A549 (cell line): Measurements from ENCODE around the gene TCP11. TPM values are rescaled to one million over a fixed set of nuclear protein-coding genes. Genes with fewer than 3 reads are reported as not detected.

Experiments
- ATAC-seq, 2 experiments: fragments of 200-7000 bp in 1 of 2; fragments of >200 bp in 1 of 2; cut with Nextera tagmentation in 1 of 2; cut with Tn5 transposase in 1 of 2; 3 replicates each; pipeline versions ENCODE4 v1.8.0 to v1.9.1; 2018 to 2020; ENCODE audit warnings: mild to moderate bottlenecking in 1 of 2, moderate library complexity in 1 of 2
- CTCF ChIA-PET: fragments of 300-600 bp; sonication (Branson Sonifier 250); formaldehyde crosslinking; extraction: SDS; loops from one replicate; lab custom pipeline; 2021; ENCODE audit warnings: antibody characterized with exemption, inconsistent platforms; lab: Yijun Ruan, JAX
- POLR2A ChIA-PET: fragments of 350-600 bp; formaldehyde crosslinking; extraction: SDS; loops from one replicate; lab custom pipeline; 2021; ENCODE audit warnings: antibody characterized with exemption, inconsistent platforms; lab: Yijun Ruan, JAX
- DNase-seq, 2 experiments: peaks; one replicate each; pipeline versions ENCODE4 v3.0.0 to v3.0.0-alpha.2; 2011 to 2016; ENCODE audit warnings: low read depth in 1 of 2, low spot score in 1 of 2
- FAIRE-seq: peaks from 2 replicates; lab custom pipeline; 2011; peaks lifted over from hg19 to GRCh38; lab: Jason Lieb, UNC
- H3K27ac ChIP-seq, 2 experiments: fragments of >200 bp; sonication (Bioruptor Twin); formaldehyde crosslinking; 3 replicates each; pipeline ENCODE4 v1.5.1; 2016 to 2017
- H3K4me1 ChIP-seq: fragments of >200 bp; sonication (Bioruptor Twin); formaldehyde crosslinking; 3 replicates; pipeline ENCODE4 v1.6.1; 2016
- H3K4me2 ChIP-seq: fragments of >200 bp; sonication (Bioruptor Twin); formaldehyde crosslinking; 3 replicates; pipeline ENCODE4 v1.6.1; 2016
- H3K4me3 ChIP-seq: fragments of >200 bp; sonication (Bioruptor Twin); formaldehyde crosslinking; 3 replicates; pipeline ENCODE4 v1.5.1; 2016
- H3K9me3 ChIP-seq: fragments of >200 bp; sonication (Bioruptor Twin); formaldehyde crosslinking; 3 replicates; pipeline ENCODE4 v1.6.1; 2016
- CEBPB ChIP-seq, 2 experiments: fragments of >200 bp in 1 of 2; sonication (Bioruptor Twin) in 1 of 2; formaldehyde crosslinking in 1 of 2; IDR thresholded peaks; 2 replicates each; pipeline ENCODE4 v1.6.1; 2012 to 2016
- CTCF ChIP-seq: fragments of >200 bp; sonication (Bioruptor Twin); formaldehyde crosslinking; IDR thresholded peaks from 3 replicates; pipeline ENCODE4 v1.5.1; 2016
- ESRRA ChIP-seq: fragments of 150-350 bp; IDR thresholded peaks from 2 replicates; pipeline ENCODE4 v1.6.1; 2014; ENCODE audit warnings: mild to moderate bottlenecking, low read length, borderline replicate concordance
- FOSB ChIP-seq: fragments of 250-450 bp; sonication (Bioruptor Pico); IDR thresholded peaks from 2 replicates; pipeline ENCODE4 v1.5.0; 2020; ENCODE audit warnings: mild to moderate bottlenecking, moderate library complexity
- FOSL2 ChIP-seq, 2 experiments: fragments of 450-650 bp in 1 of 2; fragments of >200 bp in 1 of 2; sonication (Bioruptor Twin) in 1 of 2; formaldehyde crosslinking; IDR thresholded peaks; 2 replicates each; pipeline versions ENCODE4 v1.5.0 to v1.6.1; 2016 to 2020; ENCODE audit warnings: mild to moderate bottlenecking in 1 of 2, moderate library complexity in 1 of 2
- FOXS1 ChIP-seq: fragments of 250-450 bp; sonication (Bioruptor Pico); IDR thresholded peaks from 2 replicates; pipeline ENCODE4 v1.5.0; 2020; ENCODE audit warnings: mild to moderate bottlenecking, moderate library complexity
- HEYL ChIP-seq: fragments of 250-450 bp; sonication (Bioruptor Pico); IDR thresholded peaks from 2 replicates; pipeline ENCODE4 v1.8.0; 2021; ENCODE audit warnings: mild to moderate bottlenecking, moderate library complexity
- HOXA7 ChIP-seq: fragments of 250-450 bp; sonication (Bioruptor Pico); IDR thresholded peaks from 2 replicates; pipeline ENCODE4 v1.5.0; 2020; ENCODE audit warnings: mild to moderate bottlenecking, moderate library complexity
- JUN ChIP-seq, 2 experiments: fragments of >200 bp; sonication (Bioruptor Twin); formaldehyde crosslinking; IDR thresholded peaks; 2 replicates in 1 of 2; 3 replicates in 1 of 2; pipeline ENCODE4 v1.6.1; 2016 to 2017
- MAFK ChIP-seq: fragments of 450-650 bp; IDR thresholded peaks from 2 replicates; pipeline ENCODE4 v1.6.1; 2014; ENCODE audit not compliant: partially characterized antibody
- MAX ChIP-seq: IDR thresholded peaks from 2 replicates; pipeline ENCODE4 v1.6.1; 2012
- NFE2L2 ChIP-seq: fragments of 150-350 bp; conservative IDR thresholded peaks from 2 replicates; pipeline ENCODE4 v1.6.1; 2014; ENCODE audit warnings: low read length
- NPAS2 ChIP-seq: fragments of 250-450 bp; sonication (Bioruptor Pico); IDR thresholded peaks from 2 replicates; pipeline ENCODE4 v1.8.0; 2022; ENCODE audit warnings: mild to moderate bottlenecking, moderate library complexity, borderline replicate concordance
- NR3C1 ChIP-seq: fragments of >200 bp; sonication (Bioruptor Twin); formaldehyde crosslinking; IDR thresholded peaks from 3 replicates; pipeline ENCODE4 v1.6.1; 2017
- PBX3 ChIP-seq: IDR thresholded peaks from 2 replicates; pipeline ENCODE4 v1.6.1; 2012
- PHF8 ChIP-seq: fragments of 200-600 bp; sonication (generic); IDR thresholded peaks from 2 replicates; pipeline ENCODE4 v1.6.1; 2016; ENCODE audit warnings: low read depth, mild to moderate bottlenecking, antibody characterized with exemption, moderate library complexity, borderline replicate concordance
- POLR2A ChIP-seq: IDR thresholded peaks from 2 replicates; pipeline ENCODE4 v1.6.1; 2012; ENCODE audit warnings: mild to moderate bottlenecking, low read length
- POLR2AphosphoS2 ChIP-seq: conservative IDR thresholded peaks from 2 replicates; pipeline ENCODE4 v1.6.1; 2012; ENCODE audit warnings: low read length, improper control_type of control experiment, inconsistent platforms
- RAD21 ChIP-seq, 2 experiments: fragments of >200 bp in 1 of 2; sonication (Bioruptor Twin) in 1 of 2; formaldehyde crosslinking in 1 of 2; IDR thresholded peaks in 1 of 2; conservative IDR thresholded peaks in 1 of 2; 2 replicates in 1 of 2; 3 replicates in 1 of 2; pipeline ENCODE4 v1.6.1; 2012 to 2018; ENCODE audit warnings: inconsistent platforms in 1 of 2
- RARB ChIP-seq: fragments of 250-450 bp; sonication (Bioruptor Pico); IDR thresholded peaks from 2 replicates; pipeline ENCODE4 v1.8.0; 2021; ENCODE audit warnings: mild to moderate bottlenecking, moderate library complexity
- RNF2 ChIP-seq: fragments of 200-600 bp; sonication (generic); IDR thresholded peaks from 2 replicates; pipeline ENCODE4 v1.6.1; 2016; ENCODE audit warnings: low read depth, mild to moderate bottlenecking, antibody characterized with exemption, moderate library complexity, borderline replicate concordance
- SMC3 ChIP-seq: fragments of >200 bp; sonication (Bioruptor Twin); formaldehyde crosslinking; IDR thresholded peaks from 3 replicates; pipeline ENCODE4 v1.6.1; 2018; ENCODE audit warnings: inconsistent platforms
- ZNF302 ChIP-seq: fragments of 250-450 bp; sonication (Bioruptor Pico); IDR thresholded peaks from 2 replicates; pipeline ENCODE4 v1.9.0; 2021; ENCODE audit warnings: inconsistent platforms, mild to moderate bottlenecking, moderate library complexity
- ZSCAN20 ChIP-seq: fragments of 250-450 bp; sonication (Bioruptor Pico); IDR thresholded peaks from 2 replicates; pipeline ENCODE4 v1.8.0; 2022; ENCODE audit warnings: mild to moderate bottlenecking, moderate library complexity
- WGBS: methylation state at CpG from one replicate; pipeline ENCODE4 v1.1.6; 2017; ENCODE audit errors: missing lambda C conversion rate; 5-methylcytosine and 5-hydroxymethylcytosine counted together
- polyA plus RNA-seq, 4 experiments: library from polyadenylated mRNA; depleted of rRNA in 3 of 4; stranded (reverse); fragments of >200 nt; fragmentation: RNase III in 1 of 4; extraction: RNeasy Plus Mini Kit Qiagen cat#74134 plus additional on column Dnase treatment in 1 of 4; gene quantifications; 2 replicates in 3 of 4; 3 replicates in 1 of 4; pipeline ENCODE4 v1.2.3, GENCODE V29; 2011 to 2017
- TF ChIP-seq, protein P1 (sequence below): fragments of >200 bp; sonication (Bioruptor Twin); formaldehyde crosslinking; IDR thresholded peaks from 3 replicates; pipeline ENCODE4 v1.6.1; 2016
- TF ChIP-seq, protein P2 (sequence below): fragments of 200-600 bp; sonication (generic); IDR thresholded peaks from 2 replicates; pipeline ENCODE4 v1.6.1; 2016; ENCODE audit warnings: antibody characterized with exemption, mild to moderate bottlenecking, moderate library complexity

TCP11 gene
- polyA plus RNA-seq, 2 of the 4 experiments (the other 2 are of a cell fraction) = 0.06 TPM; not detected in 1

DNA sequence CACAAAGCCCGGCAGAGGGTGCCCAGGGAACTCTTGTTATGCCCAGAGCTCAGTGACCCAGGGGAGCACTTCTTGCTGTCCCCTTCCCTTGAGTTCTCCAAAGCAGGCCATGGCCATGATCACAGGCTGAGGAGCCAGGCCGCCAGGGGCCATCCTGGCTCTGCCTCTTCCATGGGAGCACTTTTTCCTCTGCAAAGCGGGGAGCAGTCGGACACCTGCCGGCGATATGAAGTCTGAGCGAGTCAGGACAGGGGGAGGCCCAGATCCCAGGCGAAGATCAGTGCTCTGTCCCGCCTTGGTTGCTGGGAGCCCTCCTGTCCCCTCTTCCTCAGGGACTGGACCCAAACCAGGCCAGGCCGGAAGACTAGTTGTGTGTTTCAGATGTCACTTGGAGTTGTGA is 67.9 kb downstream of the TCP11 start:
- Histone ChIP-seq H3K9me3 (no peaks in the 10 kb centered on the region), H3K4me1 (no peaks in the 10 kb centered on the region), H3K27ac (no peak overlapping the region), H3K4me2 (no peak overlapping the region), H3K4me3 (no peak overlapping the region)
- DNase-seq = no peak
- WGBS = 91% methylated on average over 10 of the region's 10 CpGs
- FAIRE-seq = no peak
- no peak for TF ChIP-seq SMC3
- no peak for TF ChIP-seq RARB
- no peak for TF ChIP-seq FOXS1 (CRISPR knock-in tag)
- TF ChIP-seq RNF2 = no peak
- CTCF ChIA-PET = no interaction called here
- no peak for ATAC-seq
- POLR2A ChIA-PET = no interaction called here

GRCh38 chr6:35072698-35073055 is 68.5 kb downstream of the TCP11 start:
- H3K4me3 ChIP-seq = no peak overlapping the region
- DNase-seq = no peak
- no peaks in the 10 kb centered on the region for H3K4me1 ChIP-seq
- H3K9me3 ChIP-seq = no peaks in the 10 kb centered on the region
- TF ChIP-seq NPAS2 (CRISPR knock-in tag) (no peak), FOSB (CRISPR knock-in tag) (no peak), ZSCAN20 (CRISPR knock-in tag) (no peak), HOXA7 (no peak), POLR2AphosphoS2 (no peak), MAFK (no peak)
- FAIRE-seq = no peak
- whole genome bisulfite sequencing = 92% methylated on average over 9 of the region's 9 CpGs
- ChIA-PET CTCF (no interaction called here), POLR2A (no interaction called here)
- H3K4me2 ChIP-seq = no peak overlapping the region
- ATAC-seq = no peak
- no peak overlapping the region for H3K27ac ChIP-seq

GRCh38 chr6:35072051-35072697 is 69.0 kb downstream of the TCP11 start:
- WGBS = 81% methylated on average over 15 of the region's 15 CpGs
- H3K4me1 ChIP-seq = no peaks in the 10 kb centered on the region
- DNase-seq (no peak), FAIRE-seq (no peak), ATAC-seq (no peak)
- H3K27ac ChIP-seq = no peak overlapping the region
- ChIA-PET POLR2A (no interaction called here), CTCF (no interaction called here)
- H3K4me3 ChIP-seq = no peak overlapping the region
- no peak overlapping the region for H3K4me2 ChIP-seq
- H3K9me3 ChIP-seq = no peaks in the 10 kb centered on the region
- no peak for TF ChIP-seq NR3C1
- TF ChIP-seq, protein P1, sequence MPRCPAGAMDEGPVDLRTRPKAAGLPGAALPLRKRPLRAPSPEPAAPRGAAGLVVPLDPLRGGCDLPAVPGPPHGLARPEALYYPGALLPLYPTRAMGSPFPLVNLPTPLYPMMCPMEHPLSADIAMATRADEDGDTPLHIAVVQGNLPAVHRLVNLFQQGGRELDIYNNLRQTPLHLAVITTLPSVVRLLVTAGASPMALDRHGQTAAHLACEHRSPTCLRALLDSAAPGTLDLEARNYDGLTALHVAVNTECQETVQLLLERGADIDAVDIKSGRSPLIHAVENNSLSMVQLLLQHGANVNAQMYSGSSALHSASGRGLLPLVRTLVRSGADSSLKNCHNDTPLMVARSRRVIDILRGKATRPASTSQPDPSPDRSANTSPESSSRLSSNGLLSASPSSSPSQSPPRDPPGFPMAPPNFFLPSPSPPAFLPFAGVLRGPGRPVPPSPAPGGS = no peak
- no peak for TF ChIP-seq PHF8
- TF ChIP-seq HOXA7 = no peak
- TF ChIP-seq POLR2A = no peak
- TF ChIP-seq CTCF = no peak
- no peak for TF ChIP-seq CEBPB (IDR thresholded peaks at IDR 0.05)
- no peak for TF ChIP-seq MAX
- no peak for TF ChIP-seq FOSL2 (IDR thresholded peaks at IDR 0.05)
- TF ChIP-seq FOSL2 (CRISPR knock-in tag; IDR thresholded peaks at IDR 0.05) = no peak
- no peak for TF ChIP-seq RAD21 (conservative IDR thresholded peaks at IDR 0.05 in 1 of 2, IDR thresholded peaks at IDR 0.05 in 1 of 2)
- no peak for TF ChIP-seq ESRRA
- TF ChIP-seq NFE2L2 = no peak
- TF ChIP-seq, protein P2, sequence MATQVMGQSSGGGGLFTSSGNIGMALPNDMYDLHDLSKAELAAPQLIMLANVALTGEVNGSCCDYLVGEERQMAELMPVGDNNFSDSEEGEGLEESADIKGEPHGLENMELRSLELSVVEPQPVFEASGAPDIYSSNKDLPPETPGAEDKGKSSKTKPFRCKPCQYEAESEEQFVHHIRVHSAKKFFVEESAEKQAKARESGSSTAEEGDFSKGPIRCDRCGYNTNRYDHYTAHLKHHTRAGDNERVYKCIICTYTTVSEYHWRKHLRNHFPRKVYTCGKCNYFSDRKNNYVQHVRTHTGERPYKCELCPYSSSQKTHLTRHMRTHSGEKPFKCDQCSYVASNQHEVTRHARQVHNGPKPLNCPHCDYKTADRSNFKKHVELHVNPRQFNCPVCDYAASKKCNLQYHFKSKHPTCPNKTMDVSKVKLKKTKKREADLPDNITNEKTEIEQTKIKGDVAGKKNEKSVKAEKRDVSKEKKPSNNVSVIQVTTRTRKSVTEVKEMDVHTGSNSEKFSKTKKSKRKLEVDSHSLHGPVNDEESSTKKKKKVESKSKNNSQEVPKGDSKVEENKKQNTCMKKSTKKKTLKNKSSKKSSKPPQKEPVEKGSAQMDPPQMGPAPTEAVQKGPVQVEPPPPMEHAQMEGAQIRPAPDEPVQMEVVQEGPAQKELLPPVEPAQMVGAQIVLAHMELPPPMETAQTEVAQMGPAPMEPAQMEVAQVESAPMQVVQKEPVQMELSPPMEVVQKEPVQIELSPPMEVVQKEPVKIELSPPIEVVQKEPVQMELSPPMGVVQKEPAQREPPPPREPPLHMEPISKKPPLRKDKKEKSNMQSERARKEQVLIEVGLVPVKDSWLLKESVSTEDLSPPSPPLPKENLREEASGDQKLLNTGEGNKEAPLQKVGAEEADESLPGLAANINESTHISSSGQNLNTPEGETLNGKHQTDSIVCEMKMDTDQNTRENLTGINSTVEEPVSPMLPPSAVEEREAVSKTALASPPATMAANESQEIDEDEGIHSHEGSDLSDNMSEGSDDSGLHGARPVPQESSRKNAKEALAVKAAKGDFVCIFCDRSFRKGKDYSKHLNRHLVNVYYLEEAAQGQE = no peak
- no peak for TF ChIP-seq JUN (IDR thresholded peaks at IDR 0.05)
- no peak for TF ChIP-seq HEYL
- no peak for TF ChIP-seq PBX3
- no peak for TF ChIP-seq ZNF302 (CRISPR knock-in tag)
